ENCODE data around the gene BCL2. TPM values are rescaled to one million over a fixed set of nuclear protein-coding genes. Genes with fewer than 3 reads are reported as not detected.

BCL2 gene
- total RNA-seq, 1 experiment from 2014 or later = 1.5 TPM

DNA sequence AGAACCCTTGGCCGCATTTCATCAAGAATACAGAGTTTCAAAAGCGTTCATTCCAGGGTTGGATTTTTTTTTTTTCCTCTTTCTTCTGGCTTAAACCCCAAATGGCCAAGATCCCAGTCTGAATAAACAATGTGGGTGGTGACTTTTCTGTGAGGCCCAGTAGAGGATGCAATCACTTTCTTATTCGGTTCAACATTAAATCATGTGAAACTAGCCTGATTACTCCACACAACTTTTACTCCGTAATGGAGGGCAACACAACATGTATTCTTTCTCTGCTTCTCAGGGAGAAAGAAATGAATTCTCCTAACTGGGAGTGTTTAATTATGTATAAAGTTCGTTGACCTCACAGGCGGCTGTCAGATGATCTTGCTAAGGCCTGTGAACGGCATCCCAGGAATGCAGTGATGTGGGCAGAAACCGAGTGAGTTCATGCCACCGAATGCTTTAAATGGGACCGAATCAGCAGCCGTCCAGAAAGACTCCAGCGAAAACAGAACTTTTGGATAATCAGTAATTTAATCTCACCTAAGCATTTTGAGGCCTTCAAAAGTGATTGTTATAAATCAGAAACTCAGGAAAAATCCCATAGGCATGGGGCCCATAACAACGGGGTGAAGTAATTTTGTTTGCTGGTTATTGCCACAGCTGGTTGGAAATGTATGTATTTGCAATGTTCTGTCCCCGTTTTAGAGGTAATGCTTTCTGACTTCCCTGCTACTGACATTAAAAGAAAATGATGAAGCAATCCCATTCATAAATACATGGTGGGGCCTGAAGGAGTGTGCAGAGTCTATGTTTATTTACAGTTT lies 81.5 kb downstream of the BCL2 start:
- ChIA-PET CTCF (no interaction called here), POLR2A (ENCODE audit: unreplicated experiment) (no interaction called here)
- no peak for TF ChIP-seq CTCF (conservative IDR thresholded peaks at IDR 0.05; ENCODE audit: low read depth, low read length)
- no peak for TF ChIP-seq EZH2phosphoT487 (IDR thresholded peaks at IDR 0.05; ENCODE audit: borderline replicate concordance, low read length)
- no peak for TF ChIP-seq EZH2 (IDR thresholded peaks at IDR 0.05; ENCODE audit: low read length, unreplicated experiment)
- intact Hi-C loops (cut with micrococcal nuclease) = loop anchor here (5.0 kb wide), 1 partner anchor 84 kb away; no protein-coding TSS in a partner anchor
- no TSS peak for BruUV-seq (replicated peaks)
- H3K79me2 ChIP-seq (ENCODE audit: low read length) = no peaks in the 10 kb centered on the region
- peak overlapping the region; percentile 71 for H2AFZ ChIP-seq (ENCODE audit: low read length)
- no peaks in the 10 kb centered on the region for H3K36me3 ChIP-seq (ENCODE audit: low read depth, low read length)
- H3K27me3 ChIP-seq (ENCODE audit: low read length) = no peaks in the 10 kb centered on the region
- no peaks in the 10 kb centered on the region for H3K9me2 ChIP-seq (replicated peaks; ENCODE audit: low read length)
- H3K4me3 ChIP-seq (ENCODE audit: low read length) = peak overlapping the region; percentile 45
- no peaks in the 10 kb centered on the region for H4K20me1 ChIP-seq (ENCODE audit: low read length)
- H3K9me3 ChIP-seq (ENCODE audit: low read length) = no peaks in the 10 kb centered on the region
- peak overlapping the region; percentile 72 for H3K4me2 ChIP-seq (ENCODE audit: low read length)
- H3K9ac ChIP-seq (ENCODE audit: low read length) = no peak overlapping the region
- no peaks in the 10 kb centered on the region for H3F3A ChIP-seq (ENCODE audit: low read length, unreplicated experiment)
- DNase-seq (peak; percentile 74), ATAC-seq (peak; percentile 87)
- peaks cover 19% of the 10 kb centered on the region for H3K4me1 ChIP-seq (ENCODE audit: insufficient read depth, low read length)
- H3K27ac ChIP-seq (ENCODE audit: low read length) = peak overlapping the region; percentile 29

DNA sequence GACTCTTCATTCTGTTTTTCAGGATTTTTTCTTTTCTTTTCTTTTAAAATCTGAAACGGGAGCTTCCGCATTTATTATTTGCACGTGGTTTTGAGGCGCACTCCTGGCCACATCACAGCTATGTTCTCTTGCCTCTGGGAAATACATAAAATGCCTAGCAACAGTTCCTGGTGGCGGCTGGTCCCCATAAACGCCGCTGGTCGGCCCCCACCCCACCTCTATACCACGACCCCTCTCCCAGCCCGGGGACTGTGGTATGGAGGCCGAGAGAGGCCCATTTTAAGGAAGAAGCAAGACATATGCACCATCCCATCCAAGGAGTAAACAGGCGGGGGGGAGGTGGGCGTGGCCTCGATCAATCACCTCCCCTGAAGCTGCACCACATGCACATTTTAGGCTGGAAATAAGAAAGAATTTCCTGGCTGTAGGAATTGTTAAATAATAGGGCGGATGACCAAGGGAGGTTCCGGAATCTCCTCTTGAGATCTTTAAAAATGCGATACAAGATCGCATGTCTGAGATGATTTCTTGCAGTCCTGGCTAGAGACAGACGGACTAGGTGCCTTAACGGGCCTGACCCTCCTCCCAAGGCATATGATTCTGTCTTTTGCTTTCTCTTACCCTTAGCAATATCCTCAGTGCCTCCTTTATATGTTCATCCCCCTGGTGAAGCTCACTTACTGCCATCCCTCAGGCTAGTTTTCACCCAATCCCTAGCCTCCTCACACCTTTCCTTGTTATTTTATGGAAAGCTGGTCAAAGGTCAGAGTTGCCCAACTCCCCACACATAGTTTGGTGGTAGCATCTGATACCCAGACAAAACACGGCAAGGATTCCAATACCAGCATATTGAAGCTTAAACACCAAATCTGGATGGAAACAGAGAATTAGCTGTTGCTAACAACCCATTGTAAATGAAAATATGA lies 82.4 kb downstream of the BCL2 start:
- peak; percentile 12 for DNase-seq
- BruUV-seq (replicated peaks) = no TSS peak
- no peaks in the 10 kb centered on the region for H4K20me1 ChIP-seq (ENCODE audit: low read length)
- TF ChIP-seq EZH2 (IDR thresholded peaks at IDR 0.05; ENCODE audit: low read length, unreplicated experiment) (no peak), EZH2phosphoT487 (IDR thresholded peaks at IDR 0.05; ENCODE audit: borderline replicate concordance, low read length) (no peak), CTCF (conservative IDR thresholded peaks at IDR 0.05; ENCODE audit: low read depth, low read length) (no peak)
- H3K36me3 ChIP-seq (ENCODE audit: low read depth, low read length) = no peaks in the 10 kb centered on the region
- H3K4me1 ChIP-seq (ENCODE audit: insufficient read depth, low read length) = peaks cover 19% of the 10 kb centered on the region
- no peaks in the 10 kb centered on the region for H3K79me2 ChIP-seq (ENCODE audit: low read length)
- intact Hi-C loops (cut with micrococcal nuclease) = loop anchor here (5.0 kb wide), 1 partner anchor 85 kb away; no protein-coding TSS in a partner anchor
- H3K9me2 ChIP-seq (replicated peaks; ENCODE audit: low read length) = no peaks in the 10 kb centered on the region
- CTCF ChIA-PET = no interaction called here
- no peaks in the 10 kb centered on the region for H3K9me3 ChIP-seq (ENCODE audit: low read length)
- peak overlapping the region; percentile 72 for H3K4me2 ChIP-seq (ENCODE audit: low read length)
- no peak for ATAC-seq
- POLR2A ChIA-PET (ENCODE audit: unreplicated experiment) = no interaction called here
- no peaks in the 10 kb centered on the region for H3K27me3 ChIP-seq (ENCODE audit: low read length)
- H3K4me3 ChIP-seq (ENCODE audit: low read length) = peak overlapping the region; percentile 45; the same call in 1 of the 2 replicates
- H3K9ac ChIP-seq (ENCODE audit: low read length) = no peak overlapping the region
- no peak overlapping the region for H2AFZ ChIP-seq (ENCODE audit: low read length)
- H3F3A ChIP-seq (ENCODE audit: low read length, unreplicated experiment) = no peaks in the 10 kb centered on the region
- peak overlapping the region; percentile 29; the same call in 1 of the 2 replicates for H3K27ac ChIP-seq (ENCODE audit: low read length)
